Measurements from ENCODE around the gene MAG.

- TF ChIP-seq SP1 (IDR thresholded peaks at IDR 0.05; ENCODE audit: low read depth, low read length) (no peak), ZBTB11 (CRISPR knock-in tag; IDR thresholded peaks at IDR 0.05) (no peak), REST (IDR thresholded peaks at IDR 0.05; ENCODE audit: low read depth, low read length) (no peak), EZH2 (IDR thresholded peaks at IDR 0.05; ENCODE audit: borderline replicate concordance, control insufficient read depth, low read depth, low read length) (no peak), KDM1A (IDR thresholded peaks at IDR 0.05; ENCODE audit: borderline replicate concordance) (no peak)
Observed at GRCh38 chr19:35295792-35296462, 4.0 kb downstream of the MAG start.

Measured in GM12878 (cell line).